ENCODE measurements around the gene CHRNA3. TPM values are rescaled to one million over a fixed set of nuclear protein-coding genes. Genes with fewer than 3 reads are reported as not detected.

Gene CHRNA3
- total and polyA plus RNA-seq, 7 donors: 0.01 to 0.17 (median 0.05) TPM; not detected in 3

DNA sequence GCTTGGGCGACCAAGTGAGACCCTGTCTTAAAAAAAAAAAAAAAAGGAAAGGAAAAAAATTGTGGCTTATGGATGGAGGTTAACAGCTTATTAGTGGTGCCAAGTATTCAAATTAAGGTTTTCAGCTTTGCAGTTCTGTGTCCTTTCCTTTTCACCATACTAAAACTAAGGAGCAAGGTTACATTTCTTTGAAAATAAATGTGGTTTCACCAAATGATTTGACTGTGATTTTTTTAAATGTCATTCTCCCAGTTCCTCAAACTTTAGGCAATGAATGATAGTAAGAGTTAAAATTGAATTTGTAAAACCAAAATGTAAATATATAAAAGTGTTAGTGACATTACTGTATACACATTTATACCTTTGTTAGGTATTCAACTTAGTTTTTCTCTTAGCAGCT lies 45.9 kb downstream of the CHRNA3 start:
- intact Hi-C loops (cut with DNase I): no loop called here
- TF ChIP-seq, protein P1, sequence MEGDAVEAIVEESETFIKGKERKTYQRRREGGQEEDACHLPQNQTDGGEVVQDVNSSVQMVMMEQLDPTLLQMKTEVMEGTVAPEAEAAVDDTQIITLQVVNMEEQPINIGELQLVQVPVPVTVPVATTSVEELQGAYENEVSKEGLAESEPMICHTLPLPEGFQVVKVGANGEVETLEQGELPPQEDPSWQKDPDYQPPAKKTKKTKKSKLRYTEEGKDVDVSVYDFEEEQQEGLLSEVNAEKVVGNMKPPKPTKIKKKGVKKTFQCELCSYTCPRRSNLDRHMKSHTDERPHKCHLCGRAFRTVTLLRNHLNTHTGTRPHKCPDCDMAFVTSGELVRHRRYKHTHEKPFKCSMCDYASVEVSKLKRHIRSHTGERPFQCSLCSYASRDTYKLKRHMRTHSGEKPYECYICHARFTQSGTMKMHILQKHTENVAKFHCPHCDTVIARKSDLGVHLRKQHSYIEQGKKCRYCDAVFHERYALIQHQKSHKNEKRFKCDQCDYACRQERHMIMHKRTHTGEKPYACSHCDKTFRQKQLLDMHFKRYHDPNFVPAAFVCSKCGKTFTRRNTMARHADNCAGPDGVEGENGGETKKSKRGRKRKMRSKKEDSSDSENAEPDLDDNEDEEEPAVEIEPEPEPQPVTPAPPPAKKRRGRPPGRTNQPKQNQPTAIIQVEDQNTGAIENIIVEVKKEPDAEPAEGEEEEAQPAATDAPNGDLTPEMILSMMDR (IDR thresholded peaks at IDR 0.05): no peak
- DNase-seq (no peak), ATAC-seq (no peak)
- H3K36me3 ChIP-seq (ENCODE audit: insufficient read depth in 1 of 2, low read depth in 1 of 2): no peaks in the 10 kb centered on the region
- no peaks in the 10 kb centered on the region for H3K9me3 ChIP-seq
- WGBS, 3 donors: 95 to 100% (median 100%) methylated on average over 1 of the region's 1 CpG
- no peak overlapping the region for H3K27ac ChIP-seq
- no peaks in the 10 kb centered on the region for H3K27me3 ChIP-seq (ENCODE audit: insufficient read depth in 3 of 3, low read length in 2 of 3)
- H3K4me3 ChIP-seq: no peak overlapping the region
- H3K4me1 ChIP-seq: no peaks in the 10 kb centered on the region

DNA sequence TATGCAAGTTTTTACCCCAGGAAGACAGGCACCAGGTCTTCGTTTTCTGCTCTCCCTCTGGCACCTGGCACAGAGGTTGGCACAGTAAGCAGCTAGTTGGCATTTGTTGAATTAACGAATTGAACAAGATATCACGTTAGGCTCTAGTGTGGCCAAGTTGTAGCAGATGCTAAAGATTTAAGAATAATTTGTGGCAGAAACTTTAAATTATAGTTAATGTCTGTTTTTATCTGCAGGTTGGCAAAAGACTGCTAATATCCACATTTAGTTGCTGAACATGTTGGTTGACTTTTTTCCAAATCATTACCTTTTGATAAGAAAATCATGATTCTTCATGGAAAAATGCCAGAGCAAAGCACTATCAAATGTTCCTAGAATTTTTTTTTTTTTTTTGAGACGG lies 47.4 kb downstream of the CHRNA3 start:
- no peak for DNase-seq
- H3K4me3 ChIP-seq: no peak overlapping the region
- no peak for ATAC-seq
- H3K9me3 ChIP-seq: no peaks in the 10 kb centered on the region
- TF ChIP-seq, protein P1 (IDR thresholded peaks at IDR 0.05): no peak
- 45 to 69% (median 61%) methylated on average over 4 of the region's 4 CpGs for WGBS, 3 donors
- no peak overlapping the region for H3K27ac ChIP-seq
- H3K27me3 ChIP-seq (ENCODE audit: insufficient read depth in 3 of 3, low read length in 2 of 3): no peaks in the 10 kb centered on the region
- no peaks in the 10 kb centered on the region for H3K36me3 ChIP-seq (ENCODE audit: insufficient read depth in 1 of 2, low read depth in 1 of 2)
- H3K4me1 ChIP-seq: no peaks in the 10 kb centered on the region
- intact Hi-C loops (cut with DNase I): no loop called here

- no peak overlapping the region for H3K4me3 ChIP-seq
- DNase-seq (no peak), ATAC-seq (no peak)
- H3K9me3 ChIP-seq: no peaks in the 10 kb centered on the region
- TF ChIP-seq, protein P1 (IDR thresholded peaks at IDR 0.05): no peak
- 81 to 87% (median 85%) methylated on average over 4 of the region's 4 CpGs for WGBS, 3 donors
- H3K27me3 ChIP-seq (ENCODE audit: insufficient read depth in 3 of 3, low read length in 2 of 3): no peaks in the 10 kb centered on the region
- intact Hi-C loops (cut with DNase I): no loop called here
- no peaks in the 10 kb centered on the region for H3K36me3 ChIP-seq (ENCODE audit: insufficient read depth in 1 of 2, low read depth in 1 of 2)
- no peak overlapping the region for H3K27ac ChIP-seq
- H3K4me1 ChIP-seq: peaks cover 2% of the 10 kb centered on the region
Observed at GRCh38 chr15:78571382-78571781, 49.4 kb downstream of the CHRNA3 start.

DNA sequence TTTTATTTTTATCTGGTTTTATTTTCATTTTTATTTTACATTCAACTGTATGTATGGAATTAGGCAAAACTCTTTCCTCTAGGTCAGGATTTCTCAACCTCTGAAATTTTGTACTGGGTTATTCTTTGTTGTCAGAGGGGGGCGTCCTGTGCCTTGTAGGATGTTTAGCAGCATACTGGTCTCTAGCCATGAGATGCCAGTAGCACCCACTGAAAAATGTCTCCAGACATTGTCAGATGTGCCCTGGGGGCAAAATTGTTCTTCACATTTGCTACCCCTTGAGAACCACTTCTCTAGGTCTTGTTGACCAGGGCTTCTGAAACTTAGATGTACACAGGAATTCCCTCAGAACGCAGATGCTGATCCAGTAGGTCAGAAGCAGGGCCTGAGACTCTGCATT lies 50.1 kb downstream of the CHRNA3 start:
- Histone ChIP-seq H3K4me1 (peaks cover 9% of the 10 kb centered on the region), H3K27ac (no peak overlapping the region), H3K4me3 (no peak overlapping the region), H3K27me3 (ENCODE audit: insufficient read depth in 3 of 3, low read length in 2 of 3) (no peaks in the 10 kb centered on the region), H3K9me3 (no peaks in the 10 kb centered on the region), H3K36me3 (ENCODE audit: insufficient read depth in 1 of 2, low read depth in 1 of 2) (no peaks in the 10 kb centered on the region)
- DNase-seq (no peak), ATAC-seq (no peak)
- intact Hi-C loops (cut with DNase I): no loop called here
- WGBS, 3 donors: 89 to 97% (median 89%) methylated on average over 2 of the region's 2 CpGs
- TF ChIP-seq, protein P1 (IDR thresholded peaks at IDR 0.05): no peak

GRCh38 chr15:78567531-78567930 lies 53.3 kb downstream of the CHRNA3 start:
- no peak for ATAC-seq
- no peak overlapping the region for H3K4me3 ChIP-seq
- no peaks in the 10 kb centered on the region for H3K9me3 ChIP-seq
- peaks cover 9% of the 10 kb centered on the region for H3K4me1 ChIP-seq
- TF ChIP-seq, protein P1 (IDR thresholded peaks at IDR 0.05): no peak
- H3K27me3 ChIP-seq (ENCODE audit: insufficient read depth in 3 of 3, low read length in 2 of 3): no peaks in the 10 kb centered on the region
- intact Hi-C loops (cut with DNase I): no loop called here
- no peak for DNase-seq
- H3K36me3 ChIP-seq (ENCODE audit: insufficient read depth in 1 of 2, low read depth in 1 of 2): no peaks in the 10 kb centered on the region
- H3K27ac ChIP-seq: no peak overlapping the region
- 74 to 76% (median 74%) methylated on average over 4 of the region's 4 CpGs for WGBS, 3 donors
